ELR (cell line): ENCODE data around the gene PLEKHH2.
A peak's percentile ranks its signal among the peaks of the same experiment; 100 is the strongest.
"Not testable (repeated sequence)": the region's sequence is repeated elsewhere in the genome, so short reads cannot be mapped to it uniquely, and the experiment has no call there.

Experiments used
- DNase-seq: peaks from one replicate; pipeline ENCODE4 v3.0.0-alpha.2; 2015; ENCODE audit warnings: low read depth

Gene PLEKHH2

DNA sequence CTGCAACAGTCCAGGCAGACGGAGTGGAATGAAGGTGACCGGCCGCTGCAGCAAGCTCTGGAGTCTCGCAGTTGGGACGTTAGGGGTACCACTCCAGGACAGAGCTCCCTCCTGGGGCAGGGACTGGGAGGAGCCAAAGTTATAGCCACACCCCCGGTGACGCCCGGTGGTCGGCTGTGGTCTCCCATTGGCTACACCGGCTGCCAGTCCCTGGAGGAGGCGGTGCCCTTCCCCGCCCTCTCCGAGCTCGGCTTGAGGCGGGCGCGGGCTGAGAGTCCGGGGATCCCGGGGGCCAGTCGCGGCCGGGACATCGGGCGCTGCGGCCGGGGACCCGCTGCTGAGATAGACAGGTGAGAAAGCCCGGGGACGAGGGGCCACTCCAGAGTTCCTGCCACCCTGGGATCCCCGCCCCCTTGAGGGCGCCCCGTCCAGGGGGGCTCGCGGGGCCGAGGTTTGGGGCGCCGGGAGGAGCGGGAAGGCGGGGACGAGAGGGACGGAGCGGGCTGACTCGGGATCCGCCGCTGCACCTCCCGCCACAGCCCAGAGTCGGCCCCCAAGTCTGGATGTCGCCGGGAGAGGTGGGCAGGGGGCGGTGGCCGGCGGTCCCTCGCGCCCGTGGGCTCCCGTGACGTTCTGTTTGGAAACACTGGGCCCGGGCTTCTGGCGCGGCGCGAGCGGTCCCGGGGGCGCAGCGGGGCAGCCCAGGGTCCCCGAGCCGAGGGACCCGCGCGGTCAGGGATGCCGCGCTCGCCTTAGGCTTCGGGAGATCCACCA is at the start of gene PLEKHH2:
Gene PLEKHH2 (plus strand): TSS at position 231 of the 774 bp plus-strand sequence. CDS start 7,414 bp downstream, outside the sequence.
- DNase-seq = peak; percentile 89

DNA sequence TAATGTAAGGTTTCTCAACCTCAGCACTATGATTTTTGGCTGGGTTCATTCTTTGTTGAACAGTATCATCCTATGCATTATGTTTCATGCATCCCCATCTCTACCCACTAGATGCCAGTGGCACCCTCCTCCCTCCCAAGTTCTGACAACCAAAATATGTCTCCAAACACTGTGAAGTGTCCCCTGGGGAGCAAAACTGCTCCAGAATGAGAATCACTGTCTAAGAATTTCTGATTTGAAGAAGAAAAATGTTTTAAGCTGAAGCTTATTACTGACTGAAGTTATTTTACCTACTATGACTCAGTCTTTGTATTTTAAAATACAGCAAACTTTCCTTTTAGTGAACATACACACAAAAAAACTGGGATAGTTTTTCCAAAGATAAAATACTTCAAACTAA is 44.6 kb upstream of the PLEKHH2 start:
- no peak for DNase-seq

- DNase-seq = no peak
Observed at GRCh38 chr2:43593254-43593653, 43.8 kb upstream of the PLEKHH2 start.

DNA sequence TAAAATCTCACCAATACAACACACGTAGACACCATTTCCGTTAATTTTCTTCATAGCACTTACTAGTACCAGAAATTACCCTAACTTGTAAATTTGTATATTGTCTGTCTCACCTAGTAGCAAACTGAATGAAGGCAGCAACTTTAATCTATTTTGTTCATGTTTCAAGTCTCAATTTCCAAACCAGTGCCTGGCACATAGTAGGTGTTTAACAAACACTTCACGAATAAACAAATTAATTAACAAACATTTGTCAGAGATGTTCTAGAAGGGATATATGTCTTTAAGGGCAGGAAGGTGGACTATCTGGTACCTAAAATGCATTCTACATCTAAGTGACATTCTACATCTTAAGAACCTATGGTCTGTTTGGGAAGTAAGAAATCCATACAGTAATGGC is 42.2 kb upstream of the PLEKHH2 start:
- no peak for DNase-seq

DNA sequence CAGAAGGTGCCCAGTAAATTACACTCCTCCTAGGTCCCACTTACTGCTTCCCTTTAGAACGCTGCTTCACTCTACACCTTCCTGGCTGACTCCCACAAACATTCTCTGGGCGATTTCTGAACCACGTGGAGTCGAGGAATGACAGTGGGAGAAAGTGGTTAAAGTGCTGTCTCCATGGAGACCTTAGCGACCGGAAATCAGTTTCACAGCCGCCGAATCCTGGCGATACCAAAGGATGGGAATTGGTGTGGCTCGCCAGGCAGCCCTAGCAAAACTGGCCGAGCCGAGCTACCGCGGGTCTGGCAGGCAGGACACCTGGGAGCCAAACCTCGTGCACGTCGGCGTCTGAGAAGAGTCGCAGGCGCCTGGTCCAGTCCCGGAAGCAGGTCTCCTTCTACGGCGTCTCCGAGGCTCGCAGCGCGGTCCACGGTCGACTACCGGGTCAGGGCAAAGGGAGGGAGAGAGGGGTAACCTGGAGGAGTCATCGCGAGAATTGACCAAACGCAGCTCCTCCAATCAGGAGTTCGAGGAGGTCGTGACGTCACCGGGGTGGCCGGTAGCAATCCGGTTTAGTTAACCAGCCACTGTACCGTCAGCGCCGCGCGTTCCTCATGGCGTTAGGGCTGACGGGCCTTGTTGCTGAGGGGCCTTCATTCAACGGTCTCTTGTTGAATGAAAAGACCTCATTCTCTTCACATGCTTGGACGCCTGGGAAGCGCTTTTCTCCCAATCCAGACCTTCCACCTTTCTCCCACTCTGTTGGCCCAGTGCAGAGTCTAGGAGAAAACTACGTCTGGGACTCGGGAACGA is 41.3 kb upstream of the PLEKHH2 start, which contains the start of gene THADA:
Gene THADA (minus strand): TSS at position 436 of the 810 bp plus-strand sequence. CDS start 3,646 bp downstream, outside the sequence.
- peak; percentile 99 for DNase-seq

- not testable (repeated sequence) for DNase-seq
Observed at GRCh38 chr2:43600596-43600995, 36.5 kb upstream of the PLEKHH2 start.

DNA sequence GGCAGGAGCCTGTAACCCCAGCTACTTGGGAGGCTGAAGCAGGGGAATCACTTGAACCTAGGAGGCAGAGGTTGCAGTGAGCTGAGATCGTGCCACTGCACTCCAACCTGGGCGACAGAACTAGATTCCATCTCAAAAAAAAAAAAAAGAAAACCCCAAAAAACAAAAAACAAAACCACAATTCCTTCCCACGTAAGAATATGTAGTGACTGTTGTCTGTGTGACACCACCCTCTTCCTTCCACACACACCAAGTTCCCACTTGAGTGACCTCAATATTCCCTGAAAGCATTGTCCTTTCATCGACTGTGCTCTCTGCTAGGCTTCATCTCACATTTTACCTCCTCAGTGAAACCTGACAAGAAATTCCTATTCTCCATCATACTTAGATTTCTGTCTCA is 32.4 kb upstream of the PLEKHH2 start:
- DNase-seq = no peak

GRCh38 chr2:43605079-43605655 is 31.9 kb upstream of the PLEKHH2 start:
- DNase-seq = peak; percentile 72

GRCh38 chr2:43605851-43606250 is 31.2 kb upstream of the PLEKHH2 start:
- DNase-seq = no peak

DNA sequence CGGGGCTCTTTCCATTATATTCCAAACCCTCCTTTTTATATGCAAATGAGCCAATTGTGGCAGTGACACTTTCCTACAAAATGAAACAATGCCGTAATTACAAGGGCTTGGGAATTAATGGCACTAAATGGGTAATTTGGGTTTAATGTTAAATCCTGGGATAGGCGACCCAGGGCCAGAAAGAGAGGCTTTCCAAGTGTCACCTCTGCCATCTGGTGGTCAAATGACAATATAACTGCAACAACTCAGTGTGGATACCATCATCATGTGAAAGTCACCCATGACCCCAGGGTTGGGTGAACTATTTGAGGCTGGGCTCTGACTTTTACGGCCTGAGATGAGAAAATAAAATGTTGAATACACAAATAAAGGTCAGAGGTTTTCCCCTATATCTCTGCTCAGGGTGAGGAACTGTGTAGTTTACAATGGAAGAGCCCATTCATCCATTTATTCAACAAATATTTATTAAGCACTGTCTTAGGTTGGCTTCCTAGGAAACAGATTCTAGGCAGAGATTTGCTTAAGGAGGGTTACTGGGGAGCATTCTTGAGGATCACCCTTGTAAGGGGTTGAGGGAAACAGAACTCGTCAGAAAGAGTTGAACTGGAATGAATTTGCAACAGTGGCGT is 27.7 kb upstream of the PLEKHH2 start:
- DNase-seq = peak; percentile 72

GRCh38 chr2:43610361-43610760 is 26.7 kb upstream of the PLEKHH2 start:
- no peak for DNase-seq

DNA sequence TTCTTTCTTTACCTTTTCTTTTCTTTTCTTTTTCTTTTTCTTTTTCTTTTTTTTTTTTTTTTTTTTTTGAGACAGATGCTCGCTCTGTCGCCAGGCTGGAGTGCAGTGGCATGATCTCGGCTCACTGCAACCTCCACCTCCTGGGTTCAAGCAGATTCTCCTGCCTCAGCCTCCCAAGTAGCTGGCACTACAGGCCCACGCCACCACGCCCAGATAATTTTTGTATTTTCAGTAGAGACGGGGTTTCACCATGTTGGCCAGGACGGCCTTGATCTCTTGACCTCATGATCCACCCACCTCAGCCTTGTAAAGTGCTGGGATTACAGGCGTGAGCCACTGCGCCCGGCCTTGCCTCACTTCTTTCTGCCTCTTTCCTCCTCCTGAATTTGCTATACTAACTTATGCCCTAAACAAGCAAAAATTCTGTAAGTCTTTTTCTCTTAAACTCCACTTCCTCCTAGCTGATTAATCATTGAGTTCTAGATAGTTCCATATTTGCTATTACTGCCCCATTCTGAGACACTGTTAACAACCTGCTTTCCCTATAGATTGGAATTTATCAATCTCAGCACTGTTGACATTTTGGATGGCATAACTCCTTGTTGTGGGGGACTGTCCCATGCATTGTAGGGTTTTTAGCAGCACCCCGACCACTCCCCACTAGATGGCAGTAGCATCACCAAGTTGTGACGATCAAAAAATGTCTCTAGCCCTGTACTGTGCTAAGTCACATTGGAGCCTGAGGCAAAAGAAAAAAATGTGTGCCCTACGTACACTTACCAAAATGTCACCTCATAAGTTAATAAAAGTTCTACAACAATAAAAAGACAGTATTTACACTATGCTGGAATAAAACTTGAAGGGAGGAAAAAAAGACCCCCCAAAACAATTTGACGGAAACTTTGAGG is 24.8 kb upstream of the PLEKHH2 start:
- DNase-seq = peak; percentile 74

DNA sequence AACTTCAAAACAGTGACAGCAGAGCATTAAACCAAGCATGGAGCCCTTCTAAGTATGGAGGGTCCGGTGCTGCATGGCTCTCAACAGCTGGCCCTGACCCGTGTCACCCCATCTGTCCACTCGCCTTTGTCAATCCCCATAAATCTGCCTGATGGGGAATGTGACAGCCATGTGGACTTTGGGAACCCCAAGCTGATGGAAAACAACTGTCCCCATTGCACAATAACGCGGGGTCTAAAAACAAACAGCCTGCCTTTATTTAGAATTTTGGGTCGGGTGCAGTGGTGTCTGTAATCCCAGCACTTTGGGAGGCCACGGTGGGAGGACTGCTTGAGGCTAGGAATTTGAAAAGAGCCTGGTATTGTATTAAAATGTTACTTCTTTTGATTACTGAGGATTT is 24.1 kb upstream of the PLEKHH2 start:
- DNase-seq = no peak

- DNase-seq = no peak
Observed at GRCh38 chr2:43616967-43617680, 19.9 kb upstream of the PLEKHH2 start.

DNA sequence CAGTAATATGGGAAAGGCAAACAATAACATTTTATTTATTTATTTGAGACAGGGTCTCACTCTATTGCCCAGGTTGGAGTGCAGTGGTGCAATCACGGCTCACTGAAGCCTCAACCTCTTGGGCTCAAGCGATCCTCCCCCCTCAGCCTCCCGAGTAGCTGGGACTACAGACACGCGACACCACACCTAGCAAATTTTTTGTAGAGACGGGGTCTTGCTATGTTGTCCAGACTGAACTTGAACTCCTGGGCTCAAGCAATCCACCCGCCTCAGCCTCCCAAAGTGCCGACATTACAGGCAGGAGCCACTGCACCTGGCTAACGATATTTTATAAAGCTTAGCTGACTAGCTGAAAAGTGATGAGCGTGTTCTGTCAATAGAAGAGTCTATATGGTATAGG is 17.5 kb upstream of the PLEKHH2 start:
- DNase-seq = no peak

DNA sequence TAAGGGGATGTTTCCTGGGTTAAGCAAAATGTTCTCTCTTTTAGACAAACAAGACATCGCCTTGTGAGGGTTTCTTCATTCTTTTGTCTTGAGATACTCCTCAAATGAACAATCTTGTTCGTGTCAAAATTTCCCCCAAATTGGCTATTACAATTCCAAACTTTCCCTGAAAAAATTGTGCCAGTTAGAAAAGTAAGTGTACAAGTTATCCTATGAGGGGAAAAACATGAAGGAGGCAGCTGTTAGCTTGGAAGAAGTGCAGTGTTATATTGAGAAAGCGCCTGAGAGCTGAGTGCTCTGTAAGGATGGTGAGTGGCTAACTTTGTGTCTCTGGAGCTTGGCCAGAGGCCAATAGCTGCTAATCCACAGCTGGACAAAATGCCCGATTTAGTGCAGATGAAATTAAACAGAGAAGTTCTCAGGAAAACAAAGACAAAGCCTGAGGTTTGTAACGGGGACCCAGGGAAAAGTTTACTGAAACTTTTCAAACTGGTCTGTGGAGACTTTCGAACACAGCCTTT is 14.1 kb upstream of the PLEKHH2 start:
- DNase-seq = peak; percentile 12

DNA sequence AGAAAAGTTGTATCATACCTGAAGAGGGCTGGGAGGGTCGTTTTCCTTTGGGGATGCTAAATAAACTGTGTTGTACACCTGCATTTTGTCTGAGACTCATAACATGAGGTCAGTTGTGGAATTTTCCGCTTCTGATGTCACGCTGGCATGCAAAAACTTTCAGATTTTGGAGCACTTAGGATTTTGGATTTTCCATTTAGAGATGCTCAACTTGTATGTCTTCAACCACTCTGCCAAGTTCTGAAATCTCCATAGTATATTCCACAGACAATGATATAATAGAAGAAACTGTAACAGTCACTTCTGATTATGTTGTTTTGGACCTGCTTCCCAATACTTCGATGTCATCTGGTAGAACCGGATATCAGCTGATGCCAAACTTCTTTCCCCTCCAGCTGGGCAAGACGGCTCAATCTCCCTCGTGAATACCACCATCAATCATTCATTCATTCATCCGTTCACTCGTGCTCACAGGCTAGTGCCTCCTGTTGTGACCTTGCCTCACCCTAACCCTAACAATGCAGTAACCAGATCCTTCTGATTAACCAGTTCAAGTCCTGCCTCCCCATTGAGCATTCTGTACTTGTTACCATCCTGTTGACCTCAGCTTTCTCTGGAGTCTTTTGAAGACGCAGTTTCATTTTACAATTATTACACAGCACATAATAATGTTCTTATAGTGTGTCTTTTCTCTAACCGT is 5.3 kb upstream of the PLEKHH2 start:
- DNase-seq = no peak

- DNase-seq = peak; percentile 47
Observed at GRCh38 chr2:43634604-43635306, 2.3 kb upstream of the PLEKHH2 start.

DNA sequence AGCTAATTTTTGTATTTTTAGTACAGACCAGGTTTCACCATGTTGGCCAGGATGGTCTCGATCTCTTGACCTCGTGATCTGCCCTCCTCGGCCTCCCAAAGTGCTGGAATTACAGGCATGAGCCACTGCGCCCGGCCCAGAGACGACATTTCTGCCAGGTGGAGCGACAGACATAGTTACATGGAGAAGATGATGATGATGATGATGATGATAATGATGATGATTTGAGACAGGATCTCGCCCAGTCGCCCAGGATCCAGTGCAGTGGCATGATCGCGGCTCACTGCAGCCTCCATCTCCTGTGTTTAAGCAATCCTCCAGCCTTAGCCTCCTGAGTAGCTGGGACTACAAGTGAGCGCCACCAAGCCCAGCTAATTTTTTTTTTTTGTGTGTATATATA is 907 bp upstream of the PLEKHH2 start:
- DNase-seq = not testable (repeated sequence)
